Spleen (tissue), 7 donors: Measurements from ENCODE around the gene BMPER.

ENCODE experiments used
- POLR2A ChIP-seq, 3 donors: fragments of 450-650 bp; IDR thresholded peaks; one replicate each; pipeline ENCODE4 v1.5.1; 2017; ENCODE audit warnings: antibody characterized with exemption in 3 of 3, mild to moderate bottlenecking in 1 of 3
- TF ChIP-seq, protein P1 (sequence below), 11 experiments: fragments of 200-600 bp in 7 of 11; fragments of 450-650 bp in 4 of 11; sonication (generic) in 4 of 11; IDR thresholded peaks in 8 of 11; conservative IDR thresholded peaks in 3 of 11; 1 replicate in 7 of 11; 2 replicates in 4 of 11; pipeline versions ENCODE4 v1.4.0 to v1.8.0; 2016 to 2021; ENCODE audit warnings: antibody characterized with exemption in 11 of 11, inconsistent platforms in 4 of 11, mild to moderate bottlenecking in 1 of 11
- donor health status: DM: no; HTN: no; CAD: no; lungs with moderate emphysema.
- donor health status: DM: no; HTN: no; CAD: no.
- donor health status: DM: no; HTN: no; CAD: no.

DNA sequence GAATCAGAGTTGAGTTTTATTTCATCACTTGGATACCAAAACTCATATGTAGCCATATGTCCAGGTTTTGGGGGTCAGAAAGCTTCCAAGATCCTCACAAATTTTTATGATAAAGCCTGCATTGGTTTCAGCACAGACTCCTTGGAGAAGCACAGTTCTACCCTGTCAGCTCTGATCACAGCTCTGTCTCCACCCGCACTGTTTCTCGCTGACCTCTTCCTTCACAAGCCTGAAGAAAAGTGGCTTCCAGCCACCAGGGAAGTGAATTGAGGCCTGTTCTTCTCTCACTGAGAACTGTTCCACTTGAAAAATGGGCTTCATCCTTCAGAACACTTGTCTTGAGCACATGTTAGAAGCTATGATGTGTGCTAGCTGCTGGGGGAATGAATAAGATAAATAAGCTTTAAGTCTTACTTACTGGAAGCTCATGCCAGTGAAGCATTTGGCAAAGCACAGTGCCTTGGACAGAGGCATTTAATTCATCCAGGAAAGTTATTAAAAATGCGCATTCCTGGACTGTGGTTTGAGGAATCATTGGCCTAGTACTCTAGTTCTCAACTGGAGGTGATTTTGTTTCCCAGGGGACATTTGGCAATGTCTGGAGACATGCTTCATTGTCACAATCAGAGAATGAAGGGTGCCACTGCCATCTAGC lies 133.6 kb downstream of the BMPER start:
- TF ChIP-seq POLR2A (IDR thresholded peaks at IDR 0.05) = no peak
- TF ChIP-seq, protein P1, sequence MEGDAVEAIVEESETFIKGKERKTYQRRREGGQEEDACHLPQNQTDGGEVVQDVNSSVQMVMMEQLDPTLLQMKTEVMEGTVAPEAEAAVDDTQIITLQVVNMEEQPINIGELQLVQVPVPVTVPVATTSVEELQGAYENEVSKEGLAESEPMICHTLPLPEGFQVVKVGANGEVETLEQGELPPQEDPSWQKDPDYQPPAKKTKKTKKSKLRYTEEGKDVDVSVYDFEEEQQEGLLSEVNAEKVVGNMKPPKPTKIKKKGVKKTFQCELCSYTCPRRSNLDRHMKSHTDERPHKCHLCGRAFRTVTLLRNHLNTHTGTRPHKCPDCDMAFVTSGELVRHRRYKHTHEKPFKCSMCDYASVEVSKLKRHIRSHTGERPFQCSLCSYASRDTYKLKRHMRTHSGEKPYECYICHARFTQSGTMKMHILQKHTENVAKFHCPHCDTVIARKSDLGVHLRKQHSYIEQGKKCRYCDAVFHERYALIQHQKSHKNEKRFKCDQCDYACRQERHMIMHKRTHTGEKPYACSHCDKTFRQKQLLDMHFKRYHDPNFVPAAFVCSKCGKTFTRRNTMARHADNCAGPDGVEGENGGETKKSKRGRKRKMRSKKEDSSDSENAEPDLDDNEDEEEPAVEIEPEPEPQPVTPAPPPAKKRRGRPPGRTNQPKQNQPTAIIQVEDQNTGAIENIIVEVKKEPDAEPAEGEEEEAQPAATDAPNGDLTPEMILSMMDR (IDR thresholded peaks at IDR 0.05 in 8 of 11, conservative IDR thresholded peaks at IDR 0.05 in 3 of 11) = no peak
